B cell (primary cell): ENCODE measurements around the gene MTMR8.

ENCODE experiments used
- EZH2 ChIP-seq: IDR thresholded peaks from 2 replicates; pipeline ENCODE4 v1.6.1; 2012; ENCODE audit warnings: borderline replicate concordance, low read depth, mild to moderate bottlenecking, moderate library complexity, low read length; ENCODE audit not compliant: insufficient read depth, poor library complexity, severe bottlenecking
- TF ChIP-seq, protein P1 (sequence below): fragments of 200-600 bp; IDR thresholded peaks from one replicate; pipeline ENCODE4 v1.8.0; 2022; ENCODE audit warnings: antibody characterized with exemption, mild to moderate bottlenecking

GRCh38 chrX:64389489-64389888 is 5.8 kb downstream of the MTMR8 start:
- TF ChIP-seq, protein P1, sequence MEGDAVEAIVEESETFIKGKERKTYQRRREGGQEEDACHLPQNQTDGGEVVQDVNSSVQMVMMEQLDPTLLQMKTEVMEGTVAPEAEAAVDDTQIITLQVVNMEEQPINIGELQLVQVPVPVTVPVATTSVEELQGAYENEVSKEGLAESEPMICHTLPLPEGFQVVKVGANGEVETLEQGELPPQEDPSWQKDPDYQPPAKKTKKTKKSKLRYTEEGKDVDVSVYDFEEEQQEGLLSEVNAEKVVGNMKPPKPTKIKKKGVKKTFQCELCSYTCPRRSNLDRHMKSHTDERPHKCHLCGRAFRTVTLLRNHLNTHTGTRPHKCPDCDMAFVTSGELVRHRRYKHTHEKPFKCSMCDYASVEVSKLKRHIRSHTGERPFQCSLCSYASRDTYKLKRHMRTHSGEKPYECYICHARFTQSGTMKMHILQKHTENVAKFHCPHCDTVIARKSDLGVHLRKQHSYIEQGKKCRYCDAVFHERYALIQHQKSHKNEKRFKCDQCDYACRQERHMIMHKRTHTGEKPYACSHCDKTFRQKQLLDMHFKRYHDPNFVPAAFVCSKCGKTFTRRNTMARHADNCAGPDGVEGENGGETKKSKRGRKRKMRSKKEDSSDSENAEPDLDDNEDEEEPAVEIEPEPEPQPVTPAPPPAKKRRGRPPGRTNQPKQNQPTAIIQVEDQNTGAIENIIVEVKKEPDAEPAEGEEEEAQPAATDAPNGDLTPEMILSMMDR, result no peak
- TF ChIP-seq EZH2, result no peak
